Measurements from ENCODE around the gene PPAN. TPM values are rescaled to one million over a fixed set of nuclear protein-coding genes. Genes with fewer than 3 reads are reported as not detected.

Gene PPAN
- total RNA-seq, 1 donor, result 19.2 TPM

DNA sequence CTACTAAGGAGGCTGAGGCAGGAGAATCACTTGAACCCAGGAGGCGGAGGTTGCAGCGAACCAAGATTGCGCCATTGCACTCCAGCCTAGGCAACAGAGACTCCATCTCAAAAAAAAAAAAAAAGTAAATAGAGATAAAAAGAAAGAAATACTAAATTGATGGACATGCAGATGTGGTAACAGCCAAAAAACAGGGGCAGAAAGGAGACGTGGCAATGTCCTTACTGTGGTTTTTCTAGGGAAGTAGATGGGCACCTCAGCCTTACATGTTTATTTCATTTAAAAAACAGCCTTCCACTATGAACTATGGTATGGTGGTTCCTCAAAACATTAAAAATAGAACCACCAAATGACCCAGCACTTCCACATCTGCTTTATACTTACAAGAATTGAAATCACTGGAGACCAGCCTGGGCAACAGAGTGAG lies 20.1 kb downstream of the PPAN start:
- TF ChIP-seq, protein P1, sequence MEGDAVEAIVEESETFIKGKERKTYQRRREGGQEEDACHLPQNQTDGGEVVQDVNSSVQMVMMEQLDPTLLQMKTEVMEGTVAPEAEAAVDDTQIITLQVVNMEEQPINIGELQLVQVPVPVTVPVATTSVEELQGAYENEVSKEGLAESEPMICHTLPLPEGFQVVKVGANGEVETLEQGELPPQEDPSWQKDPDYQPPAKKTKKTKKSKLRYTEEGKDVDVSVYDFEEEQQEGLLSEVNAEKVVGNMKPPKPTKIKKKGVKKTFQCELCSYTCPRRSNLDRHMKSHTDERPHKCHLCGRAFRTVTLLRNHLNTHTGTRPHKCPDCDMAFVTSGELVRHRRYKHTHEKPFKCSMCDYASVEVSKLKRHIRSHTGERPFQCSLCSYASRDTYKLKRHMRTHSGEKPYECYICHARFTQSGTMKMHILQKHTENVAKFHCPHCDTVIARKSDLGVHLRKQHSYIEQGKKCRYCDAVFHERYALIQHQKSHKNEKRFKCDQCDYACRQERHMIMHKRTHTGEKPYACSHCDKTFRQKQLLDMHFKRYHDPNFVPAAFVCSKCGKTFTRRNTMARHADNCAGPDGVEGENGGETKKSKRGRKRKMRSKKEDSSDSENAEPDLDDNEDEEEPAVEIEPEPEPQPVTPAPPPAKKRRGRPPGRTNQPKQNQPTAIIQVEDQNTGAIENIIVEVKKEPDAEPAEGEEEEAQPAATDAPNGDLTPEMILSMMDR (IDR thresholded peaks at IDR 0.05; ENCODE audit: extremely low read depth, low read depth, low read length), result no peak
- no peaks in the 10 kb centered on the region for H3K9me3 ChIP-seq (ENCODE audit: low read depth, low read length)
- H3K4me2 ChIP-seq (ENCODE audit: insufficient read depth, low read length), result no peak overlapping the region
- peaks cover 12% of the 10 kb centered on the region for H3K4me1 ChIP-seq (ENCODE audit: insufficient read depth, low read length)
- no peak overlapping the region for H2AFZ ChIP-seq (ENCODE audit: low read length)
- no peak for DNase-seq (ENCODE audit: insufficient read length, low spot score, missing footprints)
- H3K36me3 ChIP-seq (ENCODE audit: insufficient read depth, low read length), result peaks cover 23% of the 10 kb centered on the region
- H3K27me3 ChIP-seq (ENCODE audit: insufficient read depth, low read length), result no peaks in the 10 kb centered on the region
- H3K27ac ChIP-seq (ENCODE audit: low read depth, low read length), result no peak overlapping the region
- H4K20me1 ChIP-seq (ENCODE audit: insufficient read depth, low read length), result no peaks in the 10 kb centered on the region
- no peak overlapping the region for H3K4me3 ChIP-seq (ENCODE audit: insufficient read depth, low read length)
- no peaks in the 10 kb centered on the region for H3K79me2 ChIP-seq (ENCODE audit: insufficient read depth, low read length)

DNA sequence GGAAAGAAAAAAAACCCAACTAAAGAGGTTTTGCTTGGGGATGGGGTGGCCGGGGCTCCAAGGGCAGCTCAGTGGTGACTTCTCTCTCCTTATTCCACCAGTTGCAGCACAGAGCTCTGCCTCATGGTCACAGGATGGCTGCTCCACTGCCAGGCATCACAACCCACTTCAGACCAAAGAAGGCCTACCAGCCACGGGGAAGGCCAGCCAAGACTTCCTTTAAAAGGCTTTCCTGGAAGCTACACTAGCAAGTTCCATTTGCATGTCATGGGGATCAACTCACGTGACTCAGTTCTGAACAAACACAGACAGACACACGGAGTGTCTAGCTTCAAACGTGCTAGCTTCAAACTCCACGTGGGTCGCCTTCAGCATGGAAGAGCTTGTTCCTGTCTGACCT lies 26.7 kb downstream of the PPAN start:
- DNase-seq (ENCODE audit: insufficient read length, low spot score, missing footprints), result peak; percentile 21
- TF ChIP-seq, protein P1 (IDR thresholded peaks at IDR 0.05; ENCODE audit: extremely low read depth, low read depth, low read length), result no peak
- H4K20me1 ChIP-seq (ENCODE audit: insufficient read depth, low read length), result no peaks in the 10 kb centered on the region
- no peak overlapping the region for H2AFZ ChIP-seq (ENCODE audit: low read length)
- no peak overlapping the region for H3K4me2 ChIP-seq (ENCODE audit: insufficient read depth, low read length)
- H3K4me1 ChIP-seq (ENCODE audit: insufficient read depth, low read length), result peaks cover 11% of the 10 kb centered on the region
- peaks cover 66% of the 10 kb centered on the region for H3K36me3 ChIP-seq (ENCODE audit: insufficient read depth, low read length)
- no peaks in the 10 kb centered on the region for H3K27me3 ChIP-seq (ENCODE audit: insufficient read depth, low read length)
- no peaks in the 10 kb centered on the region for H3K79me2 ChIP-seq (ENCODE audit: insufficient read depth, low read length)
- no peak overlapping the region for H3K27ac ChIP-seq (ENCODE audit: low read depth, low read length)
- no peak overlapping the region for H3K4me3 ChIP-seq (ENCODE audit: insufficient read depth, low read length)
- no peaks in the 10 kb centered on the region for H3K9me3 ChIP-seq (ENCODE audit: low read depth, low read length)

DNA sequence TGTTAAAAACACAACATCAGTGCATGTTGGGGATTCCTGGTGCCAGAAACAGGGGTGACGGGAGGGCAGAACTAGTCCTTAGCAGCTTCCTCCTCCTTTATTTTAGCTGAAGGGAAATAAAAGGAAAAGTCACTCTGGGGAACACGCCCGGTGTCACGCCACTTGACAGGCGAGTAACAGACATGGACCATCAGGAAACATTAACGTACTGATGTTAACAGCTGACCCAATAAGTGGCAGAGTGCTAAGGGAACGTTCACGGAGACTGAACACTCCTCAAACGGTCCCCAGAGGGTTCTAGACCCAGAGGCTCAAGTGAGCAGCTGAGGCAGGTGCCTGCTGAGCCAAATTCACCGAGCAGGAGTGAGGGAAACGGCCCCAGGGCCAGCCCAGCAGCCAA lies 27.4 kb downstream of the PPAN start:
- Histone ChIP-seq H3K79me2 (ENCODE audit: insufficient read depth, low read length) (no peaks in the 10 kb centered on the region), H3K27me3 (ENCODE audit: insufficient read depth, low read length) (no peaks in the 10 kb centered on the region), H3K4me1 (ENCODE audit: insufficient read depth, low read length) (peaks cover 11% of the 10 kb centered on the region), H3K9me3 (ENCODE audit: low read depth, low read length) (no peaks in the 10 kb centered on the region), H3K36me3 (ENCODE audit: insufficient read depth, low read length) (peaks cover 67% of the 10 kb centered on the region), H3K27ac (ENCODE audit: low read depth, low read length) (no peak overlapping the region), H4K20me1 (ENCODE audit: insufficient read depth, low read length) (no peaks in the 10 kb centered on the region), H2AFZ (ENCODE audit: low read length) (no peak overlapping the region), H3K4me3 (ENCODE audit: insufficient read depth, low read length) (no peak overlapping the region), H3K4me2 (ENCODE audit: insufficient read depth, low read length) (no peak overlapping the region)
- TF ChIP-seq, protein P1 (IDR thresholded peaks at IDR 0.05; ENCODE audit: extremely low read depth, low read depth, low read length), result no peak
- DNase-seq (ENCODE audit: insufficient read length, low spot score, missing footprints), result peak; percentile 56

DNA sequence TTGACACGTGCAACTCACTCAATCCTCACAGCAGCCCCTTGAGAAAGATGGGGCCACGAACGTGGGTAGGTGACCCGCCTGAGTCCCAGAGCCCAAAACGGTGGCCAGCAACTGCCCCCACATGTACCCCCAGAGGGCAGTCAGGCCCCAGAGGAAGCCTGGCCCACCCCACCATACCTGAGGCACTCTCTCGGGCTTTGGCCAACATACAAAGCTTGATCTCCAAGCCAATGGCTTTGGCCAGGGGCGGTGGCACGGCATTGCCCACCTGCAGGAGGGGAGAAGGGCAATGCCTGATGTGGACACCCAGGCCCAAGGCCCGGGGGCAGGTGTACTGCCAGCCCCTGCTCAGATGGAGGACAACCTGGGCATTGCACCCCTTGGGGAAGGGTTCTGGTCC lies 27.9 kb downstream of the PPAN start:
- no peaks in the 10 kb centered on the region for H3K27me3 ChIP-seq (ENCODE audit: insufficient read depth, low read length)
- no peaks in the 10 kb centered on the region for H3K9me3 ChIP-seq (ENCODE audit: low read depth, low read length)
- TF ChIP-seq, protein P1 (IDR thresholded peaks at IDR 0.05; ENCODE audit: extremely low read depth, low read depth, low read length), result no peak
- no peaks in the 10 kb centered on the region for H3K79me2 ChIP-seq (ENCODE audit: insufficient read depth, low read length)
- H3K4me1 ChIP-seq (ENCODE audit: insufficient read depth, low read length), result peaks cover 11% of the 10 kb centered on the region
- peak; percentile 62 for DNase-seq (ENCODE audit: insufficient read length, low spot score, missing footprints)
- no peak overlapping the region for H3K4me2 ChIP-seq (ENCODE audit: insufficient read depth, low read length)
- H3K27ac ChIP-seq (ENCODE audit: low read depth, low read length), result no peak overlapping the region
- no peaks in the 10 kb centered on the region for H4K20me1 ChIP-seq (ENCODE audit: insufficient read depth, low read length)
- H3K4me3 ChIP-seq (ENCODE audit: insufficient read depth, low read length), result no peak overlapping the region
- H3K36me3 ChIP-seq (ENCODE audit: insufficient read depth, low read length), result peaks cover 70% of the 10 kb centered on the region
- no peak overlapping the region for H2AFZ ChIP-seq (ENCODE audit: low read length)
